ENCODE results near the gene ASB9. TPM values are rescaled to one million over a fixed set of nuclear protein-coding genes. Genes with fewer than 3 reads are reported as not detected.

The ASB9 gene, protein sequence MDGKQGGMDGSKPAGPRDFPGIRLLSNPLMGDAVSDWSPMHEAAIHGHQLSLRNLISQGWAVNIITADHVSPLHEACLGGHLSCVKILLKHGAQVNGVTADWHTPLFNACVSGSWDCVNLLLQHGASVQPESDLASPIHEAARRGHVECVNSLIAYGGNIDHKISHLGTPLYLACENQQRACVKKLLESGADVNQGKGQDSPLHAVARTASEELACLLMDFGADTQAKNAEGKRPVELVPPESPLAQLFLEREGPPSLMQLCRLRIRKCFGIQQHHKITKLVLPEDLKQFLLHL
- 0.28 TPM in 1 of 2 replicates, not detected in the other for total RNA-seq
- long read RNA-seq, partial matches to known transcripts: 0 of 2 reads
- long read RNA-seq, other reads (novel, unspliced or antisense): 0 of 2 reads

DNA sequence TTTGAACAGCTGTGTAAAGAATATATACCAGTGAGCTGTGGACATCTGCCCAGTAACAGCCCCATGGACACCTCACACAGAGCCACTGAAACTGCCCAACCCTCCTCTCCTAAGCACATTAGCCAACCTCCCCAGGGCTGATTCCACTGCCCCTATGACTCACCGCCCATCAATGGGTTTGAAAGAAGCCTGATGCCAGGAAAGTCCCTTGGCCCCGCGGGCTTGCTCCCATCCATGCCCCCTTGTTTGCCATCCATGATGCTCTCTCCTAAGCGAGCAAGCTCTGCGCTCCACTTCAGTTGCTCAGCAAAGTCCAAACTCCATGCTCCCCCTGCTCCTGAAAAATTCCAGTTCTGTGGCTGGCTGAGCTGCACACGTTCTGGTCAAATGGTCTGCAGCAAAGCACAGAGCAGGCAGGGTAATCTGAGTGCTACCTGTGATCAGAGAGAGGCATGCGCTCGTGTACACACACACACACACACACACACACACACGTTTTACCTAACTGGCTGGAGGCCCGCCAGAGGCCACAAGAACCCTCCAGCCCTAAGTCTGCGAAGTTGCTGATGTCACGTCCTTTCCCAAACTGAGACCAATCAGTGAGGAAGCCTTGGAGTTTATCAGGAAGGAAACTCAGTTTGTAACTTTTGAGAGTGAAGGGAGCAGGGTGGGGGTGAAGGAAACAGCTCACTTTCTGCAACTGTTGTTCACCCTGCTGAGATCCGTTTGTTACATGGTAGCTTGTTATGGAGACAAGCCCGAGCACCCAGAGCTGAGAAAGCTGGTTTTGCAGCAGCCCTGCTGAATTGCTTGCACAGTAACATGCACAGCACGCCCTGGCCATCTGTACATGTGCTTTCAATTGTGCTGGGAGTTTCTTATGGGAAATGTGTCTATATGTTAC is at the start of gene ASB9:
TSS of gene ASB9 (minus strand) at position 466 of the 904 bp plus-strand sequence. CDS start at position 257, 209 bp downstream.
- H3K4me1 Mint-ChIP-seq: peaks cover 5% of the 10 kb centered on the region
- H3K27me3 Mint-ChIP-seq (ENCODE audit: low read depth): no peaks in the 10 kb centered on the region
- no peaks in the 10 kb centered on the region for H3K36me3 Mint-ChIP-seq (ENCODE audit: low read depth)
- no peak within 1 kb of the TSS for H3K4me3 Mint-ChIP-seq
- TF ChIP-seq, protein P1, sequence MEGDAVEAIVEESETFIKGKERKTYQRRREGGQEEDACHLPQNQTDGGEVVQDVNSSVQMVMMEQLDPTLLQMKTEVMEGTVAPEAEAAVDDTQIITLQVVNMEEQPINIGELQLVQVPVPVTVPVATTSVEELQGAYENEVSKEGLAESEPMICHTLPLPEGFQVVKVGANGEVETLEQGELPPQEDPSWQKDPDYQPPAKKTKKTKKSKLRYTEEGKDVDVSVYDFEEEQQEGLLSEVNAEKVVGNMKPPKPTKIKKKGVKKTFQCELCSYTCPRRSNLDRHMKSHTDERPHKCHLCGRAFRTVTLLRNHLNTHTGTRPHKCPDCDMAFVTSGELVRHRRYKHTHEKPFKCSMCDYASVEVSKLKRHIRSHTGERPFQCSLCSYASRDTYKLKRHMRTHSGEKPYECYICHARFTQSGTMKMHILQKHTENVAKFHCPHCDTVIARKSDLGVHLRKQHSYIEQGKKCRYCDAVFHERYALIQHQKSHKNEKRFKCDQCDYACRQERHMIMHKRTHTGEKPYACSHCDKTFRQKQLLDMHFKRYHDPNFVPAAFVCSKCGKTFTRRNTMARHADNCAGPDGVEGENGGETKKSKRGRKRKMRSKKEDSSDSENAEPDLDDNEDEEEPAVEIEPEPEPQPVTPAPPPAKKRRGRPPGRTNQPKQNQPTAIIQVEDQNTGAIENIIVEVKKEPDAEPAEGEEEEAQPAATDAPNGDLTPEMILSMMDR (conservative IDR thresholded peaks at IDR 0.05): no peak
- no peak for DNase-seq (ENCODE audit: low read depth, low spot score)
- H3K27ac Mint-ChIP-seq (ENCODE audit: unreplicated experiment): peak within 1 kb of the TSS; percentile 71
- no peaks in the 10 kb centered on the region for H3K9me3 Mint-ChIP-seq

DNA sequence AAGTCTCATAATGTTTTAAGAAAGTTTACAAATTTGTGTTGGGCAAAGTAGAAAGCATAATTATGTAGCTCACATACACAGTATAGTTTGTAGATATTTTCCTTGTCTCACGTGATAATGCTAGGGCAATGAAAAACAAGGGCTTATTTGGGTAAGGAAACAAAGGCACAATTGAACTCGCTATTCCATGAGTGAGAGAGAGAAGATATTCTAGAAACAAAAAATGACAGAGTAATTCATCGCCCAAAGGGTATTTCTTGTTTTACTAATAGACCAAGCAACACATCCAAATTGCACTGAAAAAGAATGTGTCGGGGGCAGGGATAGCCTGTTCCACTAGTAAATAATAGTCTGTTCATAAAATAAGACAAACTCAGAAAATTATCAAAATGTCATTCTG is 49.2 kb upstream of the ASB9 start:
- Mint-ChIP-seq H3K9me3 (no peaks in the 10 kb centered on the region), H3K27ac (ENCODE audit: unreplicated experiment) (peak overlapping the region; percentile 79)

DNA sequence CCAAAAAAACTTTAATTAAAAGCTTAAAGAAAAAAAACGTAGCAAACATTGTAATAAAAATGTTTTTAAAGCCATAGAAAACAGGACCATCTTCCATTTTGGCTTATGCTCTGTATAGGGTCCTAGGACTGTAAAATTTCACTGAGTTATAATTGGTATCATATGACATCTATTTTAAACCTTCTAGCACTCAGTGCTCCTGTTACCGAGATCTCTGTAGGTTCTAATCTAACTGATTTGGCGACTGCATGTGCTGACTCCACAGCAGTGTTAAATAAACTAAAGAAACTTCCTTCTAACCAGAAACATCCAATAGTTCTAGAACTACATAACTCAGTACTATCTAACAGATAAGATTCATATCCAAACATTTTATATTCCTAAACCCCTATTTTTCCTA is 45.6 kb upstream of the ASB9 start, which contains the start of gene ASB11:
TSS of gene ASB11 (minus strand) at position 132 of the 400 bp plus-strand sequence. CDS start at position 97, 35 bp downstream.
- DNase-seq (ENCODE audit: low read depth, low spot score): no peak
- Mint-ChIP-seq H3K27me3 (ENCODE audit: low read depth) (peaks cover 3% of the 10 kb centered on the region), H3K9me3 (no peaks in the 10 kb centered on the region), H3K36me3 (ENCODE audit: low read depth) (peaks cover 2% of the 10 kb centered on the region), H3K27ac (ENCODE audit: unreplicated experiment) (no peak within 1 kb of the TSS), H3K4me1 (peaks cover 20% of the 10 kb centered on the region), H3K4me3 (no peak within 1 kb of the TSS)
- TF ChIP-seq, protein P1 (conservative IDR thresholded peaks at IDR 0.05): no peak

More for the DNA sequence above, 49.2 kb upstream of the ASB9 start:
- Mint-ChIP-seq H3K27me3 (ENCODE audit: low read depth) (peaks cover 10% of the 10 kb centered on the region), H3K4me1 (peaks cover 17% of the 10 kb centered on the region), H3K36me3 (ENCODE audit: low read depth) (peaks cover 5% of the 10 kb centered on the region), H3K4me3 (peak overlapping the region; percentile 57)
- TF ChIP-seq, protein P1 (conservative IDR thresholded peaks at IDR 0.05): no peak
- DNase-seq (ENCODE audit: low read depth, low spot score): no peak

DNA sequence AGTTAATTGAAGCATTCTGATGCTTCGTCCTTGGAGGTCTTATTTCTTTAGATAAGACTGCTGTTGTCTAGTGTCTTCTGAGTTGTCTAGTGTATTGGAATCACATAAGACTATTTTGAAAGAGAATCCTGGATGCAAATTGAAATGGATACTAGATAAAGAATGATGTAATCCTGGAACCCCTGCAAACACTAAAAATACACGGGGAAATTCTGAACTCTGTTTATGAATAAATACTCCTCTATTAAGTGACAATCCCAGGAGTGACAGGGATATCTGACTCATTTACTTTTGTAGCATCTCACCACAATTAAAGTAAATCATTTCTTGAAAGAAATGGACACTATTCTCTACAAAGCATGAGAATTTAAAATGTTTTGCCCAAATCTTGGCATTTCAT is 44.6 kb upstream of the ASB9 start:
- Mint-ChIP-seq H3K4me3 (no peak overlapping the region), H3K4me1 (peaks cover 12% of the 10 kb centered on the region), H3K9me3 (no peaks in the 10 kb centered on the region), H3K27ac (ENCODE audit: unreplicated experiment) (no peak overlapping the region), H3K36me3 (ENCODE audit: low read depth) (peaks cover 2% of the 10 kb centered on the region), H3K27me3 (ENCODE audit: low read depth) (peaks cover 3% of the 10 kb centered on the region)
- DNase-seq (ENCODE audit: low read depth, low spot score): no peak
- TF ChIP-seq, protein P1 (conservative IDR thresholded peaks at IDR 0.05): no peak

DNA sequence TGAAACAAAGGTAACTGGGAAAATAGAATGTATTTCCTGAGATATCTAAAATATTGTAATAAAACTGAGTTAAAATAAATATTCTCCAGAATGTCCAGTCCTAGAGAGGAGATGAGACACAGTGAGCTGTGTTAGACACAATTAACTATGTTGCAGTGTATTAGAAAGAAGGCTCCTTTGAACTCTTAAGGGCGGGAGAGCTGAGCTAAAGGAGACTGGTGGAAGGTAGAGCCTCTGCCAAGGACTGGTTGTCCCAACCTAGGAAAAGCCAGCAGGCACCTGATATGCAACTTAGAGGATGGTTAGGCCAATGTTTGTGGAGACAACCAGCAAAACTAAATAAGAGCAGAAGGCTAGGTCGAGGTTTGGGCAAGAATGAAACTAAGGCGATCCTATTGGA is 41.2 kb upstream of the ASB9 start:
- H3K27me3 Mint-ChIP-seq (ENCODE audit: low read depth): peaks cover 3% of the 10 kb centered on the region
- DNase-seq (ENCODE audit: low read depth, low spot score): no peak
- H3K27ac Mint-ChIP-seq (ENCODE audit: unreplicated experiment): no peak overlapping the region
- H3K4me3 Mint-ChIP-seq: no peak overlapping the region
- H3K4me1 Mint-ChIP-seq: peaks cover 5% of the 10 kb centered on the region
- H3K36me3 Mint-ChIP-seq (ENCODE audit: low read depth): no peaks in the 10 kb centered on the region
- H3K9me3 Mint-ChIP-seq: peaks cover 5% of the 10 kb centered on the region
- TF ChIP-seq, protein P1 (conservative IDR thresholded peaks at IDR 0.05): no peak
